Measurements from ENCODE around the gene COPE. TPM values are rescaled to one million over a fixed set of nuclear protein-coding genes. Genes with fewer than 3 reads are reported as not detected.
A peak's percentile ranks its signal among the peaks of the same experiment; 100 is the strongest.

The COPE gene
- total RNA-seq, 1 donor from 2014 or later: 128 TPM

GRCh38 chr19:18876865-18877264, 42.3 kb downstream of the COPE start:
- peaks cover 20% of the 10 kb centered on the region for H3K27me3 ChIP-seq (ENCODE audit: low read depth)
- intact Hi-C loops (cut with micrococcal nuclease): no loop called here
- no peak for DNase-seq
- no peaks in the 10 kb centered on the region for H3K4me1 ChIP-seq
- peaks cover 6% of the 10 kb centered on the region for H3K9me3 ChIP-seq (replicated peaks)
- TF ChIP-seq CTCF (IDR thresholded peaks at IDR 0.05; ENCODE audit: borderline replicate concordance): no peak
- H3K4me3 ChIP-seq: no peak overlapping the region
- no peak overlapping the region for H3K27ac ChIP-seq (replicated peaks)
- no peaks in the 10 kb centered on the region for H3K36me3 ChIP-seq

GRCh38 chr19:18875726-18876125, 43.5 kb downstream of the COPE start:
- Histone ChIP-seq H3K9me3 (replicated peaks) (peaks cover 6% of the 10 kb centered on the region), H3K4me1 (peaks cover under 1% of the 10 kb centered on the region), H3K4me3 (no peak overlapping the region), H3K36me3 (no peaks in the 10 kb centered on the region), H3K27me3 (ENCODE audit: low read depth) (peaks cover 31% of the 10 kb centered on the region), H3K27ac (replicated peaks) (no peak overlapping the region)
- DNase-seq: no peak
- intact Hi-C loops (cut with micrococcal nuclease): no loop called here
- no peak for TF ChIP-seq CTCF (IDR thresholded peaks at IDR 0.05; ENCODE audit: borderline replicate concordance)

GRCh38 chr19:18871543-18871942, 47.6 kb downstream of the COPE start:
- H3K36me3 ChIP-seq: peaks cover 13% of the 10 kb centered on the region
- no peak for DNase-seq
- no peak for TF ChIP-seq CTCF (IDR thresholded peaks at IDR 0.05; ENCODE audit: borderline replicate concordance)
- intact Hi-C loops (cut with micrococcal nuclease): no loop called here
- peaks cover 25% of the 10 kb centered on the region for H3K4me1 ChIP-seq
- H3K4me3 ChIP-seq: no peak overlapping the region
- H3K9me3 ChIP-seq (replicated peaks): peaks cover under 1% of the 10 kb centered on the region
- peaks cover 48% of the 10 kb centered on the region for H3K27me3 ChIP-seq (ENCODE audit: low read depth)
- no peak overlapping the region for H3K27ac ChIP-seq (replicated peaks)

GRCh38 chr19:18870531-18871172, 48.5 kb downstream of the COPE start:
- DNase-seq: no peak
- peak overlapping the region; percentile 19 for H3K4me3 ChIP-seq
- no peak overlapping the region for H3K27ac ChIP-seq (replicated peaks)
- H3K27me3 ChIP-seq (ENCODE audit: low read depth): peaks cover 48% of the 10 kb centered on the region
- H3K36me3 ChIP-seq: peaks cover 21% of the 10 kb centered on the region
- H3K4me1 ChIP-seq: peaks cover 25% of the 10 kb centered on the region
- no peak for TF ChIP-seq CTCF (IDR thresholded peaks at IDR 0.05; ENCODE audit: borderline replicate concordance)
- H3K9me3 ChIP-seq (replicated peaks): no peaks in the 10 kb centered on the region
- intact Hi-C loops (cut with micrococcal nuclease): no loop called here

GRCh38 chr19:18869781-18870530, 49.2 kb downstream of the COPE start:
- DNase-seq: no peak
- Histone ChIP-seq H3K4me3 (peak overlapping the region; percentile 19), H3K27me3 (ENCODE audit: low read depth) (peaks cover 48% of the 10 kb centered on the region), H3K9me3 (replicated peaks) (no peaks in the 10 kb centered on the region), H3K36me3 (peaks cover 28% of the 10 kb centered on the region), H3K4me1 (peaks cover 25% of the 10 kb centered on the region), H3K27ac (replicated peaks) (no peak overlapping the region)
- TF ChIP-seq CTCF (IDR thresholded peaks at IDR 0.05; ENCODE audit: borderline replicate concordance): no peak
- intact Hi-C loops (cut with micrococcal nuclease): no loop called here
